K562 (cell line): ENCODE measurements around the gene GNAI3. TPM values are rescaled to one million over a fixed set of nuclear protein-coding genes. Genes with fewer than 3 reads are reported as not detected.
A peak's percentile ranks its signal among the peaks of the same experiment; 100 is the strongest.

Experiments used
- CBX3 ChIP-seq, 2 experiments: IDR thresholded peaks; 1 replicate in 1 of 2; 2 replicates in 1 of 2; pipeline ENCODE4 v1.6.1; 2012; ENCODE audit warnings: inconsistent platforms in 2 of 2, low read length in 2 of 2, borderline replicate concordance in 1 of 2, control low read depth in 1 of 2
- CREM ChIP-seq: IDR thresholded peaks from 2 replicates; pipeline ENCODE4 v1.6.1; 2014; ENCODE audit warnings: antibody characterized with exemption, low read depth
- ILF3 ChIP-seq: fragments of 450-650 bp; IDR thresholded peaks from 2 replicates; pipeline ENCODE4 v1.6.1; 2018; ENCODE audit warnings: antibody characterized with exemption, mild to moderate bottlenecking, moderate library complexity, borderline replicate concordance
- PPARD ChIP-seq: fragments of 250-450 bp; sonication (Bioruptor Pico); IDR thresholded peaks from 2 replicates; pipeline ENCODE4 v1.8.0; 2022; ENCODE audit warnings: inconsistent platforms, mild to moderate bottlenecking, moderate library complexity
- RAD21 ChIP-seq, 2 experiments: fragments of 250-450 bp in 1 of 2; fragments of 450-650 bp in 1 of 2; sonication (Bioruptor Pico) in 1 of 2; formaldehyde crosslinking in 1 of 2; IDR thresholded peaks in 1 of 2; conservative IDR thresholded peaks in 1 of 2; 2 replicates each; pipeline versions ENCODE4 v1.4.0 to v1.8.0; 2020 to 2022; ENCODE audit warnings: mild to moderate bottlenecking in 2 of 2, moderate library complexity in 1 of 2
- SMC3 ChIP-seq: conservative IDR thresholded peaks from 2 replicates; pipeline ENCODE4 v1.6.1; 2011; ENCODE audit warnings: low read depth, low read length, improper control_type of control experiment; ENCODE audit not compliant: insufficient read depth
- SP1 ChIP-seq: sonication (generic); formaldehyde crosslinking; IDR thresholded peaks from 2 replicates; pipeline ENCODE4 v1.8.1; 2022; ENCODE audit warnings: mild to moderate bottlenecking, missing genetic modification reagents
- SRF ChIP-seq, 2 experiments: fragments of 250-450, 450-650 bp in 1 of 2; sonication (Bioruptor Pico) in 1 of 2; sonication (generic) in 1 of 2; formaldehyde crosslinking; IDR thresholded peaks; 2 replicates each; pipeline versions ENCODE4 v1.5.0 to v1.5.1; 2020 to 2022; ENCODE audit warnings: mild to moderate bottlenecking in 1 of 2, missing genetic modification reagents in 1 of 2
- ZNF232 ChIP-seq: sonication (generic); formaldehyde crosslinking; IDR thresholded peaks from 2 replicates; pipeline ENCODE4 v1.8.0; 2022; ENCODE audit warnings: mild to moderate bottlenecking, missing genetic modification reagents
- ZNF263 ChIP-seq: sonication (generic); formaldehyde crosslinking; IDR thresholded peaks from 2 replicates; pipeline ENCODE4 v1.8.0; 2022; ENCODE audit warnings: mild to moderate bottlenecking, missing genetic modification reagents, borderline replicate concordance
- polyA plus RNA-seq, 8 experiments: library from polyadenylated mRNA; depleted of rRNA in 4 of 8; stranded (reverse) in 5 of 8; unstranded in 3 of 8; fragments of >200 nt; fragmentation: Nextera tagmentation in 2 of 8; fragmentation: Illumina TruSeq in 1 of 8; extraction: Ambion mirVana in 2 of 8; extraction: Trizol in 1 of 8; gene quantifications; 2 replicates each; pipeline versions ENCODE4 v1.2.1 to v1.2.3, GENCODE V29; 2011 to 2014; ENCODE audit warnings: inconsistent platforms in 1 of 8, missing spikeins in 1 of 8
- total RNA-seq, 7 experiments: library from RNA; depleted of rRNA in 6 of 7; stranded (reverse); fragments of >200 nt in 6 of 7; fragmentation: Illumina TruSeq in 2 of 7; extraction: Trizol in 2 of 7; gene quantifications; 2 replicates each; pipeline versions ENCODE4 v1.2.1 to v1.2.3, GENCODE V29; 2011 to 2021; ENCODE audit warnings: low replicate concordance in 1 of 7
- TF ChIP-seq, protein P1 (sequence below): sonication (generic); formaldehyde crosslinking; IDR thresholded peaks from 2 replicates; pipeline ENCODE4 v1.8.1; 2023; ENCODE audit warnings: mild to moderate bottlenecking, missing genetic modification reagents
- TF ChIP-seq, protein P2 (sequence below): fragments of 250-450 bp; sonication (Bioruptor Pico); IDR thresholded peaks from 2 replicates; pipeline ENCODE4 v1.5.0; 2020; ENCODE audit warnings: mild to moderate bottlenecking, borderline replicate concordance
- TF ChIP-seq, protein P3 (sequence below): sonication (generic); formaldehyde crosslinking; IDR thresholded peaks from 2 replicates; pipeline ENCODE4 v1.8.1; 2023; ENCODE audit warnings: mild to moderate bottlenecking, missing genetic modification reagents
- TF ChIP-seq, protein P4 (sequence below): sonication (generic); formaldehyde crosslinking; IDR thresholded peaks from 2 replicates; pipeline ENCODE4 v1.8.0; 2022; ENCODE audit warnings: mild to moderate bottlenecking, missing genetic modification reagents
- TF ChIP-seq, protein P5 (sequence below): fragments of 150-350 bp; conservative IDR thresholded peaks from 2 replicates; pipeline ENCODE4 v1.6.1; 2014; ENCODE audit warnings: low read length

Gene GNAI3
- total and polyA plus RNA-seq, 9 of the 15 experiments (the other 6 are each of a cell fraction or from before 2014, with no cell fraction given), result 6.3 to 13.2 (median 8.9) TPM

DNA sequence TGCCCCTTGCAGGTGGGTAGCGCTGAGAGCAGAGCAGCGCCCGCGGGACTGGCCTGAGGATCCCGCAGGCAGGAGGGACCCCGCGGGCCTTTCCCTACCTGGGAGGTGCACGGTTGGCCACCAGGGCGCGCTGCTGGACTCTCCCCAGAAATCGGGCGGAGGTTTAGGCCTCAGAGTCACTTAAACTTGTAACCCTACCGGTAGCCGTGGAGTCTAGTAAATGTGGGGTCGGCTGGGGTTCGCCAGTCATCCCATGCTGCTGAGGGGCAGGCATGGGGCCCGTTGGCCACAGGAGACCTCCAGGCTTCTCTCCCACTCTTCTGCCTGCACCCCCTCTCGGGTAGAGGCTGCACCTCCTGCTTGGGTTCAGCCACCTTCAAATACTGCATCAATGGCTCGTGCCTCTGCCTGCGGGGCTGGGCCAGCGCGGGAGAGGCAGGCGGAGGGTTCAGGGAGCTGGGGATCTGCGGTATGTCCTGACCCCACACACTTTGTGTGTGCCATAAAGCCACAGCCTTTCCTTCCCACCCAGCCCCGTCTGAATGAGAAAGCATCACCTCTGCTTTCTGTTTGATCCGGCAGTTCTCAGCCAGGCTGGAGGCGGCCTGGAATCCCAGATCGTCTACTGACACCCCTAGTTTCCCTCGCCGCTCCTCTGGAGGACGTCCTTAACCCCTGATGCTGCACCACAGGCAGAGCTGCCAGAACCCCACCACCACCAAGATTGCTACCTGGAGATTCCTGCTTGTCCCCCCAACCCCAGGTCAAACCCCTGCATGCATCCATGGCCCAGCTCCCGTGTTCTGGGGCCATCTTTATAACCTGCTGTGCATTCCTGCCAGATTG lies 95.2 kb downstream of the GNAI3 start (continued):
- TF ChIP-seq CREM (0 out of 2 replicates have a peak, but pooled peaks have one; percentile 26), PPARD (CRISPR knock-in tag) (no peak), RAD21 (CRISPR knock-in tag; conservative IDR thresholded peaks at IDR 0.05 in 1 of 2, IDR thresholded peaks at IDR 0.05 in 1 of 2) (peak; percentile 91 to 96), SP1 (CRISPR knock-in tag) (peak; percentile 69), ZNF263 (CRISPR knock-in tag) (peak; percentile 39; the same call in 1 of the 2 replicates), ILF3 (no peak), SMC3 (peak; percentile 94), SRF (CRISPR knock-in tag; IDR thresholded peaks at IDR 0.05) (0 out of 4 replicates have a peak, but pooled peaks of 1 of the 2 experiments have one; percentile 14), CBX3 (IDR thresholded peaks at IDR 0.05; ENCODE audit: borderline replicate concordance in 1 of 2, low read length in 2 of 2) (no peak), ZNF232 (CRISPR knock-in tag) (0 out of 2 replicates have a peak, but pooled peaks have one; percentile 29)
- TF ChIP-seq, protein P1, sequence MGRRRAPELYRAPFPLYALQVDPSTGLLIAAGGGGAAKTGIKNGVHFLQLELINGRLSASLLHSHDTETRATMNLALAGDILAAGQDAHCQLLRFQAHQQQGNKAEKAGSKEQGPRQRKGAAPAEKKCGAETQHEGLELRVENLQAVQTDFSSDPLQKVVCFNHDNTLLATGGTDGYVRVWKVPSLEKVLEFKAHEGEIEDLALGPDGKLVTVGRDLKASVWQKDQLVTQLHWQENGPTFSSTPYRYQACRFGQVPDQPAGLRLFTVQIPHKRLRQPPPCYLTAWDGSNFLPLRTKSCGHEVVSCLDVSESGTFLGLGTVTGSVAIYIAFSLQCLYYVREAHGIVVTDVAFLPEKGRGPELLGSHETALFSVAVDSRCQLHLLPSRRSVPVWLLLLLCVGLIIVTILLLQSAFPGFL (CRISPR knock-in tag), result peak; percentile 82; the same call in 1 of the 2 replicates
- TF ChIP-seq, protein P2, sequence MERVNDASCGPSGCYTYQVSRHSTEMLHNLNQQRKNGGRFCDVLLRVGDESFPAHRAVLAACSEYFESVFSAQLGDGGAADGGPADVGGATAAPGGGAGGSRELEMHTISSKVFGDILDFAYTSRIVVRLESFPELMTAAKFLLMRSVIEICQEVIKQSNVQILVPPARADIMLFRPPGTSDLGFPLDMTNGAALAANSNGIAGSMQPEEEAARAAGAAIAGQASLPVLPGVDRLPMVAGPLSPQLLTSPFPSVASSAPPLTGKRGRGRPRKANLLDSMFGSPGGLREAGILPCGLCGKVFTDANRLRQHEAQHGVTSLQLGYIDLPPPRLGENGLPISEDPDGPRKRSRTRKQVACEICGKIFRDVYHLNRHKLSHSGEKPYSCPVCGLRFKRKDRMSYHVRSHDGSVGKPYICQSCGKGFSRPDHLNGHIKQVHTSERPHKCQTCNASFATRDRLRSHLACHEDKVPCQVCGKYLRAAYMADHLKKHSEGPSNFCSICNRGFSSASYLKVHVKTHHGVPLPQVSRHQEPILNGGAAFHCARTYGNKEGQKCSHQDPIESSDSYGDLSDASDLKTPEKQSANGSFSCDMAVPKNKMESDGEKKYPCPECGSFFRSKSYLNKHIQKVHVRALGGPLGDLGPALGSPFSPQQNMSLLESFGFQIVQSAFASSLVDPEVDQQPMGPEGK (CRISPR knock-in tag), result no peak
- TF ChIP-seq, protein P3, sequence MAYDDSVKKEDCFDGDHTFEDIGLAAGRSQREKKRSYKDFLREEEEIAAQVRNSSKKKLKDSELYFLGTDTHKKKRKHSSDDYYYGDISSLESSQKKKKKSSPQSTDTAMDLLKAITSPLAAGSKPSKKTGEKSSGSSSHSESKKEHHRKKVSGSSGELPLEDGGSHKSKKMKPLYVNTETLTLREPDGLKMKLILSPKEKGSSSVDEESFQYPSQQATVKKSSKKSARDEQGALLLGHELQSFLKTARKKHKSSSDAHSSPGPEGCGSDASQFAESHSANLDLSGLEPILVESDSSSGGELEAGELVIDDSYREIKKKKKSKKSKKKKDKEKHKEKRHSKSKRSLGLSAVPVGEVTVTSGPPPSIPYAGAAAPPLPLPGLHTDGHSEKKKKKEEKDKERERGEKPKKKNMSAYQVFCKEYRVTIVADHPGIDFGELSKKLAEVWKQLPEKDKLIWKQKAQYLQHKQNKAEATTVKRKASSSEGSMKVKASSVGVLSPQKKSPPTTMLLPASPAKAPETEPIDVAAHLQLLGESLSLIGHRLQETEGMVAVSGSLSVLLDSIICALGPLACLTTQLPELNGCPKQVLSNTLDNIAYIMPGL, result peak; percentile 60; the same call in 1 of the 2 replicates
- TF ChIP-seq, protein P4, sequence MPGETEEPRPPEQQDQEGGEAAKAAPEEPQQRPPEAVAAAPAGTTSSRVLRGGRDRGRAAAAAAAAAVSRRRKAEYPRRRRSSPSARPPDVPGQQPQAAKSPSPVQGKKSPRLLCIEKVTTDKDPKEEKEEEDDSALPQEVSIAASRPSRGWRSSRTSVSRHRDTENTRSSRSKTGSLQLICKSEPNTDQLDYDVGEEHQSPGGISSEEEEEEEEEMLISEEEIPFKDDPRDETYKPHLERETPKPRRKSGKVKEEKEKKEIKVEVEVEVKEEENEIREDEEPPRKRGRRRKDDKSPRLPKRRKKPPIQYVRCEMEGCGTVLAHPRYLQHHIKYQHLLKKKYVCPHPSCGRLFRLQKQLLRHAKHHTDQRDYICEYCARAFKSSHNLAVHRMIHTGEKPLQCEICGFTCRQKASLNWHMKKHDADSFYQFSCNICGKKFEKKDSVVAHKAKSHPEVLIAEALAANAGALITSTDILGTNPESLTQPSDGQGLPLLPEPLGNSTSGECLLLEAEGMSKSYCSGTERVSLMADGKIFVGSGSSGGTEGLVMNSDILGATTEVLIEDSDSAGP (CRISPR knock-in tag), result peak; percentile 12; the same call in 1 of the 2 replicates
- TF ChIP-seq, protein P5, sequence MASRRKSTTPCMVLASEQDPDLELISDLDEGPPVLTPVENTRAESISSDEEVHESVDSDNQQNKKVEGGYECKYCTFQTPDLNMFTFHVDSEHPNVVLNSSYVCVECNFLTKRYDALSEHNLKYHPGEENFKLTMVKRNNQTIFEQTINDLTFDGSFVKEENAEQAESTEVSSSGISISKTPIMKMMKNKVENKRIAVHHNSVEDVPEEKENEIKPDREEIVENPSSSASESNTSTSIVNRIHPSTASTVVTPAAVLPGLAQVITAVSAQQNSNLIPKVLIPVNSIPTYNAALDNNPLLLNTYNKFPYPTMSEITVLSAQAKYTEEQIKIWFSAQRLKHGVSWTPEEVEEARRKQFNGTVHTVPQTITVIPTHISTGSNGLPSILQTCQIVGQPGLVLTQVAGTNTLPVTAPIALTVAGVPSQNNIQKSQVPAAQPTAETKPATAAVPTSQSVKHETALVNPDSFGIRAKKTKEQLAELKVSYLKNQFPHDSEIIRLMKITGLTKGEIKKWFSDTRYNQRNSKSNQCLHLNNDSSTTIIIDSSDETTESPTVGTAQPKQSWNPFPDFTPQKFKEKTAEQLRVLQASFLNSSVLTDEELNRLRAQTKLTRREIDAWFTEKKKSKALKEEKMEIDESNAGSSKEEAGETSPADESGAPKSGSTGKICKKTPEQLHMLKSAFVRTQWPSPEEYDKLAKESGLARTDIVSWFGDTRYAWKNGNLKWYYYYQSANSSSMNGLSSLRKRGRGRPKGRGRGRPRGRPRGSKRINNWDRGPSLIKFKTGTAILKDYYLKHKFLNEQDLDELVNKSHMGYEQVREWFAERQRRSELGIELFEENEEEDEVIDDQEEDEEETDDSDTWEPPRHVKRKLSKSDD, result peak; percentile 32; the same call in 1 of the 2 replicates
